PFSK-1 (cell line): ENCODE results near the gene C15orf39.

Experiments
- FOXP2 ChIP-seq: optimal IDR thresholded peaks from 2 replicates; pipeline ENCODE3; 2011; ENCODE audit warnings: borderline replicate concordance, control low read depth, inconsistent platforms; ENCODE audit not compliant: insufficient read depth; ENCODE audit errors: extremely low read length, extremely low read depth
- POLR2AphosphoS5 ChIP-seq: IDR thresholded peaks from 2 replicates; pipeline ENCODE4 v1.6.1; 2012; ENCODE audit warnings: low read depth, mild to moderate bottlenecking, control low read depth, low read length, moderate library complexity
- REST ChIP-seq, 2 experiments: IDR thresholded peaks; 2 replicates each; pipeline versions ENCODE4 v1.6.1 to v1.8.0; 2011 to 2012; ENCODE audit warnings: low read depth in 2 of 2, low read length in 2 of 2, control low read depth in 1 of 2, inconsistent platforms in 1 of 2, mild to moderate bottlenecking in 1 of 2, moderate library complexity in 1 of 2; ENCODE audit not compliant: insufficient read depth in 1 of 2
- SIN3A ChIP-seq: IDR thresholded peaks from 2 replicates; pipeline ENCODE4 v1.6.1; 2012; ENCODE audit warnings: mild to moderate bottlenecking, low read length, moderate library complexity, borderline replicate concordance; ENCODE audit not compliant: insufficient read depth
- TAF1 ChIP-seq: IDR thresholded peaks from 2 replicates; pipeline ENCODE4 v1.6.1; 2012; ENCODE audit warnings: low read length, control low read depth, borderline replicate concordance; ENCODE audit not compliant: insufficient read depth

Gene C15orf39

GRCh38 chr15:75182187-75183131 lies 19.2 kb upstream of the C15orf39 start:
- TF ChIP-seq REST (IDR thresholded peaks at IDR 0.05; ENCODE audit: insufficient read depth in 1 of 2, low read depth in 2 of 2, low read length in 2 of 2) (no peak), TAF1 (no peak), SIN3A (no peak), FOXP2 (no peak)

- TF ChIP-seq SIN3A, result no peak
- no peak for TF ChIP-seq POLR2AphosphoS5
- TF ChIP-seq FOXP2, result no peak
- TF ChIP-seq TAF1, result no peak
- TF ChIP-seq REST (IDR thresholded peaks at IDR 0.05; ENCODE audit: insufficient read depth in 1 of 2, low read depth in 2 of 2, low read length in 2 of 2), result no peak
Observed at GRCh38 chr15:75185271-75186029, 16.2 kb upstream of the C15orf39 start.

DNA sequence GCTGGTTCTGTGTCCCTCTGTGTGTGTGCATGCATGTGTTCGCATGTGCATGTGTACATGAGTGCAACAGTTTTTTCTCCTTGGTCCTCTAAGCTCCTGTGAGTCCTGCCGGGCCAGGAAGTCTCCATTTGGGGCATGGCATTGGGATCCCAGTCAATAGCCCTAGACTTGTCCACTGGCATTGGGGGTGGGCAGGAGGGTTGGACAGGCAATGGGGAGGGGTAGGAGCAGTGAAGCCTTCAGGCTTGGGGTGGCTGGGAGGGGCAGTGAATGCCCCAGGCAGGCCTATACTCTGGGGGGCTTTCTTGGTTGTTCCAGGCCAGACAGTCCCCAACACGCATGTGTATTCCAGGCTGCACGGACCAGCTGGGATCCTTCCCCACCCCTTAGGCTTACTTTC lies 15.6 kb upstream of the C15orf39 start:
- TF ChIP-seq SIN3A, result no peak
- no peak for TF ChIP-seq POLR2AphosphoS5
- no peak for TF ChIP-seq TAF1
- no peak for TF ChIP-seq REST (IDR thresholded peaks at IDR 0.05; ENCODE audit: insufficient read depth in 1 of 2, low read depth in 2 of 2, low read length in 2 of 2)
- TF ChIP-seq FOXP2, result no peak

DNA sequence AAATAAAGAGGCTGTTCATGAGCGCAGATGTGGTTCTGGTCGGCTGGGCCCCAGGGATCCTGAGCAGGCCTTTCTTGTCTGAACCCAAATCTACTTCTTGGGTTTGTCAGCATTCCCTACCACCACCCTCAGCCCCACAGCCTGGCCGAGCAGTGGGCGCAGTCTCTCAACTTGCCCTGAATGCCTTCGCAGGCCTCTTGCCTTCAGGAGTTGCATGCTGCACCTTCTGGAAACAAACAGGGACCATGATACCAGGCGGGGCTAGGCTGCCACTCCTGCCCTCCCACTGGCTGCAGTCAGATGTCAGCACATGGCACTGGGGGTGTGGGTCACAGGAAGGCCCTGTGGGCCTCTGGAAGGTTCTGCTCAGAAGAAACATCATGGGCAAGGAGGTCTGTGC lies 13.2 kb upstream of the C15orf39 start:
- TF ChIP-seq FOXP2, result no peak
- no peak for TF ChIP-seq REST (IDR thresholded peaks at IDR 0.05; ENCODE audit: insufficient read depth in 1 of 2, low read depth in 2 of 2, low read length in 2 of 2)
- TF ChIP-seq TAF1, result no peak
- TF ChIP-seq POLR2AphosphoS5, result no peak
- no peak for TF ChIP-seq SIN3A
